Inflammatory macrophage treated with lipopolysaccharide for 1 hour (primary cell): Measurements from ENCODE around the gene ACVRL1.

Experiments used
- DNase-seq, 2 donors: peaks; one replicate each; pipeline ENCODE4 v3.0.0-alpha.2; 2020 to 2022

The ACVRL1 gene

DNA sequence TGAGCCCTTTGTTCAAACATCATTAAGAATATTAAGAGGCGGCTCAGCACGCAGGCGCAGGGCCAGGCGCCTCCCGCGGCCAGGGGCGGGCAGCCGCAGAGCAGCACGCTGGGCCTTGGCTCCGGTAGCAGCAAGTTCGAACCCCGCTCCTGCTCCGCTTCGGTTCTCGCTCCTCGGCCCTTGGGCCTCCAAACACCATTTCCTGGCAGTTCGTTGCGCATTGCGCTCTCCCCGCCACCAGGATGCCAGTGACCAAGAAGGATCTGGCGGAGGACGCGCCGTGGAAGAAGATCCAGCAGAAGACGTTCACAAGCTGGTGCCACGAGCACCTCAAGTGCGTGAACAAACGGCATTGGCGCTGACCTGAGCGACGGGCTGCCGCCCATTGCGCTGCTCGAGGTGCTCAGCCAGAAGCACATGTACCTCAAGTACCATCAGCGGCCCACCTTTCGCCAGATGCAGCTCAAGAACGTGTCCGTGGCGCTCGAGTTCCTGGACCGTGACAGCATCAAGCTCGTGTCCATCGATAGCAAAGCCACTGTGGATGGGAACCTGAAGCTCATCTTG, 6.9 kb upstream of the ACVRL1 start:
- no peak for DNase-seq

DNA sequence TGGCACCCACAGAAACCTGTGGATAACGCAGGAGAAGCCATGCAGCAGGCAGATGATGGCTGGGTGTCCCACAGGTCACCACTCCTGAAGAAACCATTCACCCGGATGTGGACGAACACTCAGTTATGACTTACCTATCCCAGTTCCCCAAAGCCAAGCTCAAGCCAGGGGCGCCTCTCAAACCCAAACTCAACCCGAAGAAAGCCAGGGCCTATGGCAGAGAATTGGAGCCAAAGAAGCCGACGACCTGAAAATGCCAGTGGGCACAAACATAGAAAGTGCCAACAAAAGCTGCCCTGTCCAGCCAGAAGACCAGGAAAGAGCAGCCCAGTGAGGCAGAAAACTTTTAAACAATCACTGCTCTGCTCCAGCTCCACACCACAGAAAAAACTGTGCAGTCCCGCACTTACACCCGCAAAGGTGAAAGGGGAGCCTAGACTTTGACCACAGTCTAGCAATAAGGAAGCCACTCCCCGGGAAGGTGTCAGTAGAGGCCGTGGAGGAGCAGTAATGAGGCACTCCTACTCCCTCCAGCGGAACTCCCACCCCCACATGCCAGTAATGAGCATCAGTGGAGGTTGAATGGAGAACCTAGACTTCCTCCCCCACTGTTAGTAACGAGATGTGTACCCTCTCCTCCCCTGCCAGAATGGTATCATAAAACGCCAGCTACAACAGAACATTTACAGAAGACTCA, 6.0 kb upstream of the ACVRL1 start:
- no peak for DNase-seq

GRCh38 chr12:51901881-51902280, 5.4 kb upstream of the ACVRL1 start:
- DNase-seq, result no peak

GRCh38 chr12:51904951-51905470, 2.3 kb upstream of the ACVRL1 start:
- peak; percentile 41 to 42 for DNase-seq

DNA sequence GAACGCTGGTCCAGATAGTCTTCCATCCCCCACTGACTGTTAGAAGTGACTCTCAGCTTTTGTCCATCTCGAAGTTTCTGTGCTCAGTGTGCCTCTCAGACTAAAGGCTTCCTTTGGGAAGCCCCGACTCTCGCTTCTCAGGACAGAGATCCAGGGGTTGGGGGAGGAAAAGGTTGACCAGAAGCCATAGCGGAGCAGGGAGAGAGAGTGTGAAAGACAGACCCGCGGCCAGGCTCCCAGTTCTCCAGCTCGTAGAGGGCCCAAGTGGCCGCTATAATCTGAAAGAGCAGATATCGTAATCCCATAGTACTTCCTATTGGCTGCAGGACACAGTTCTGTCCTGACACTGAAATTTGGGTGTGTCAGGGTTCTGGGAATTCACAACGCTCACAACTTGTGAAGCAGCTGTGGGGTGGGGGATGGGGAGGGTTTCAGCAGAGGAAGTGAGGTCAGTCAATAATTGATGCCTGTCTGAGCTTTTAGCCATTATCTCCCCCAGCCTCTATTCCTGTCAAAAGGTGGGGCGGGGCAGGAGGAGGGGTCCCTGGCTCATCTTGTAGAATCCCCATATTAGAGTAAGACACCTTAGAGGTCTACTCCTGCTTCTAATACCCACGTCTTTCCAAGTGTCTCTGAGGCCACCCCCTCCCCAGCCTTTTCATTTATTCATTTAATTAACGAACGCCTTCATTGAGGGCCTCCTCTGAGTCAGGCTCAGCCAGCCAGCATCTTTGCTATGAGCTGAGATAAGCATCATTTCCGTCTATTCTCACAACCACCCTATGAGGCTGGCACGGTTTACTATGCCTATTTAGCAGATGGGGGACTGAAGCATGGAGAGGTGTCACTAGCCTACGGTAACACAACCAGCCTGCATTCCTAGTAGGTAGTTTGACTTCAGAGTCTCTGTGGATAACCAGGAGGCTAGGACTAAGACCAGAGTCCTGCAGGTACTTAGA, 1.6 kb upstream of the ACVRL1 start:
- DNase-seq, result peak; percentile 85 to 89

GRCh38 chr12:51906430-51907082, 748 bp upstream of the ACVRL1 start:
- no peak for DNase-seq

GRCh38 chr12:51907856-51908425, 637 bp downstream of the ACVRL1 start:
- DNase-seq, result no peak

DNA sequence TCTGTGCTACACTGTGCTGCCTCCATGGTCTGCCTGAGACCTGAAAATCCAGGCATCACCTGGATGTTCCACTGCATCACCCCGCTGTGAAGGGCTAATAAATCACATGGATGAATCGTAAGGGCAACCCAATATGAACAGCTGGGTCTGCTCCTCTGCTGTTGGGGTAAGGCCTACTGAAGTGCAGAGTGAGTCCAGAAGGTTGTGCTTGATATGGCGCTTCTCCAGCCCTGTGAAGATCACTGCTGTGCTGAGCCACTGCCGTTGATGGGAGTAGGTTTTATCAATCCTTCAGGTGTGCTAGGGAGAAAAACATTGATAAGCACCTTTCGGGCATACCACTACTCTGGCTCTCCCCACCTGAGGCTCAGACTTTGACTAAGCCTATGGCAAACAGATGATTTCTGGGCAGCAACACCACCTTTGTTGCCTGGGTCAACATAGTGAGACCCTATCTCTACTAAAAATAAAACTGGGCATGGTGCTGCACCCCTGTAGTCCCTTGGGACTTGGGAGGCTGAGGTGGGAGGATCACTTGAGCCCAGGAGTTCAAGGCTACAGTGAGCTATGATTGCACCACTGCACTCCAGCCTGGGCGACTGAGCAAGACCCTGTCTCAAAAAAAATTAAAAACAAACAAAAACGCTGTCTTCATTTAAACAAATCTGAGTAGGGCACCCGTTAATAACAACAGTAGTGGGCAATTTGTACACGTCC, 1.7 kb downstream of the ACVRL1 start:
- no peak for DNase-seq

DNA sequence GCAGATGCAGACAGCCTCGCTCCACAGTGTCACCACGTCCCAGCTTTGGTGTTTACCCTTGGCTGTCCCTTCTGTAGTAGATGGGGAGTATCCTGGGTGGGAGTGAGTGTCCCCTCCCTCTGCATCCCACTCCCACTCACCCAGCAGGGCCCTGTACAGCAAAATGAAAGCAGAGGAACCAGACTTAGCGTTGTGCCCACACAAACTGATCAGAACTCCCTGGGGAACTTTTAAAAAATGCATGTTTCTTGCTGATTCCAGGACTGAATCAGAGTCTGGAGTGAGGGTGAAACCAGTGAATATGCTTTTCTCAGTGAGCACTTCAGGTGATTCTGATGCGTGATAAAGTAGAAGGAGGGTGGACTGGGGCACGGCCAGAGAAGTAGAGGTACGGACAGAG, 2.9 kb downstream of the ACVRL1 start:
- peak in 1 of 2 donors; percentile 51 for DNase-seq

GRCh38 chr12:51910691-51911090, 3.4 kb downstream of the ACVRL1 start:
- no peak for DNase-seq

DNA sequence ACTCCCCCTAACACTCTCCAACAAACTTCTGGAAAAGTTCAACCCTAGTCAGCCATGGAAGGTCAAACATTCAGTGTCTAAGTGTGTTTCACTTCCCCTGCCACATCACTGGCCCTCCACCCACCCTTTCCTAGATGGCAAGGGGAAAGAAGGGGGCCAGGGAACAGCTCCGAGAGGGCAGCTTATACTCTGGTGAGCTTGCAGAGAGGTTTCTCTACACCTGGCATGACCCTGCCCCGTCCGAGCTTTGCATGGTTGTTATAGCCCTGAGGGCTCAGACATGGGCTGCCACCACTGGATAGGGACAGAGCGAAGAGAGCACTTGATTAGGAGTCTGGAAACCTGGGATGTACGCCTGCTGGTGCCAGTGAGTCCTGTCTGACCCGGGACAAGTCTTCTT, 4.0 kb downstream of the ACVRL1 start:
- peak; percentile 71 to 72 for DNase-seq

DNA sequence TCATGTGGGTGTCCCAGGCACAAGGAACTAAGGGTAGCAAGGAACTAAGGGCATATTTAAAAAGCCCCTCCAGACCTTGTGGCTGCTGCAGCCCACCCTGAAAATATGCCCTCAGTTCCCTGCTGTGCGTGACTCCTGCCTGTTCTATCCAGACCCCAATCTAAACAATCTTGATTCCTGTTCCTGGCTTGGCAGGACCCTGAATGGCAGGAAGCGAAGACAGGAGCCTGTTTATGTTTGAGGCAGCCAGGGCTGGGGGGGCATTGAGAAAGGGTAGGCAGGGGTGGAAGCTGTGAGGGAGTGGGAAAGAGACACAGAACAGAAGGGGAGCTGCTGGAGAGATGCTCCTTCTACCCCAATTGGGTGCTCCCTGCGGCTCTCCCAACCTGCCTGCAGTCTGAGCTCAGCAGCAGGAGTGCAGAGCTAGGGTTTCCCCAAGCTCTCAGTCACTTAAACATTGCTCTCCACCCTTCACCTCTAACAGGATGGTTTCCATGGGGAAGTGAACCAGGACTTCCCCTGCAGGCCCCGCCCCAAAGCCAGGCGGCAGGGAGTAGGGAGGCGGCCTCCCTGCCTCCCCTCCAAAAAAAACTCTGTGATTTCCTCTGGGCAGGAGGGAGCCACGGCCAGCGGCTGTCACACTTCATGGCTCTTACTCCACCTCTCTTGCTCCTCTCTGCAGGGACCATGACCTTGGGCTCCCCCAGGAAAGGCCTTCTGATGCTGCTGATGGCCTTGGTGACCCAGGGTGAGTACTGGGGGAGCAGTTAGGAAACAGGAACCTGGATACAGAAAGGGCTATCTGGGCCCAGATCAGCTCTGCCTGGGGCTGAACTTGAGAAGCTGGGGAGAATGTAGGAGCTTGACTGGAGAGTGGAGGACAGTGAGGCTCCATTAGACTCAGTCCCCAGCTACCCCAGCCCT, 4.7 kb downstream of the ACVRL1 start:
- DNase-seq, result peak; percentile 85 to 91

DNA sequence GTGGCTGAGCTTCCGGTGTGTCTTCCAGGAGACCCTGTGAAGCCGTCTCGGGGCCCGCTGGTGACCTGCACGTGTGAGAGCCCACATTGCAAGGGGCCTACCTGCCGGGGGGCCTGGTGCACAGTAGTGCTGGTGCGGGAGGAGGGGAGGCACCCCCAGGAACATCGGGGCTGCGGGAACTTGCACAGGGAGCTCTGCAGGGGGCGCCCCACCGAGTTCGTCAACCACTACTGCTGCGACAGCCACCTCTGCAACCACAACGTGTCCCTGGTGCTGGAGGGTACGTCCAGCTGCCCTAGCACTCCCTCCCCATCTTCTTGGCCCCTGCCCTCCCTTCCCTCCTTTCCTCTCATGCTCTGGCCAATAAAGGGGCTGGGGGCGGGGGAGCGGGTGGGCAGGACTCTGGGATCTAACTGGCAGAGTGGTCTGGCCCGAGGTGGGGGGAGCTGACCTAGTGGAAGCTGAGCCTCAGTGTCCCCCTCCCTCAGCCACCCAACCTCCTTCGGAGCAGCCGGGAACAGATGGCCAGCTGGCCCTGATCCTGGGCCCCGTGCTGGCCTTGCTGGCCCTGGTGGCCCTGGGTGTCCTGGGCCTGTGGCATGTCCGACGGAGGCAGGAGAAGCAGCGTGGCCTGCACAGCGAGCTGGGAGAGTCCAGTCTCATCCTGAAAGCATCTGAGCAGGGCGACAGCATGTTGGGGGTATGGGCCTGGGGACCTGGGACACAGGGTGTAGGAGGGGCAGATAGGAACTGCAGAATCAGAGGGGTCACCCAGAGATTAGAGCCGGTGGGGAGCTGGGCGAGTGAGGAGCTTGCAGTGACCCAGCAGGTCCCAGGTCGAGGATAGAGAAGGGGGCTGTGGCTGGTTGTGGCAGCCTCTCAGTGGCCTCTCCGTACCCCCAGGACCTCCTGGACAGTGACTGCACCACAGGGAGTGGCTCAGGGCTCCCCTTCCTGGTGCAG, 6.0 kb downstream of the ACVRL1 start:
- DNase-seq, result no peak

- DNase-seq, result no peak
These were observed 7.0 kb downstream of the ACVRL1 start for GRCh38 chr12:51914034-51914923.

DNA sequence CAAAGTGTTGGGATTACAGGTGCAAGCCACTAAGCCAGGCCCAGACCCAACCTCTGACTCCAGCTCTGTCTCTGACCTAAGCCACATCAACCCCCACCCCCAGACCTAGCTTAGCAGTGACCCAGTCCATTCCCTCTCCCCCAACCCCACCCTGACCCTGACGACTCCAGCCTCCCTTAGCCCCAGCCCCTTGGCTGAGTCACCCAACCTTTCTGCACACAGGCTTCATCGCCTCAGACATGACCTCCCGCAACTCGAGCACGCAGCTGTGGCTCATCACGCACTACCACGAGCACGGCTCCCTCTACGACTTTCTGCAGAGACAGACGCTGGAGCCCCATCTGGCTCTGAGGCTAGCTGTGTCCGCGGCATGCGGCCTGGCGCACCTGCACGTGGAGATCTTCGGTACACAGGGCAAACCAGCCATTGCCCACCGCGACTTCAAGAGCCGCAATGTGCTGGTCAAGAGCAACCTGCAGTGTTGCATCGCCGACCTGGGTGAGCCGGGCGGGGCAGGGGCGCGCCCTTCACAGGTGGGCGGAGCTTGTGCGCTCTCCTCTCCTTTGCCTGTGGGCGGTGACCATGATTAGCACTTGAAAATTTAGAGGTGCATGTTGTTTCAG, 7.8 kb downstream of the ACVRL1 start:
- DNase-seq, result no peak

- DNase-seq, result no peak
These were observed 8.6 kb downstream of the ACVRL1 start for GRCh38 chr12:51915951-51916350.

- DNase-seq, result no peak
These were observed 9.8 kb downstream of the ACVRL1 start for GRCh38 chr12:51917041-51917590.
